Adrenal gland (tissue), 12 donors: Measurements from ENCODE around the gene ECI1. TPM values are rescaled to one million over a fixed set of nuclear protein-coding genes. Genes with fewer than 3 reads are reported as not detected.

ENCODE experiments used
- DNase-seq, 7 donors: peaks; one replicate each; pipeline ENCODE4 v3.0.0-alpha.2; 2019 to 2020
- H3K27ac ChIP-seq, 5 donors: fragments of 200-600 bp; sonication (generic) in 4 of 5; 1 replicate in 3 of 5; 2 replicates in 2 of 5; pipeline versions ENCODE4 v1.5.1 to v1.8.0; 2016 to 2020; ENCODE audit warnings: mild to moderate bottlenecking in 1 of 5
- H3K27me3 ChIP-seq: fragments of 200-600 bp; 2 replicates; pipeline ENCODE4 v1.8.0; 2021
- H3K36me3 ChIP-seq, 2 donors: fragments of 200-600 bp; replicated peaks in 1 of 2; 1 replicate in 1 of 2; 2 replicates in 1 of 2; pipeline versions ENCODE4 v1.5.1 to v1.8.0; 2018 to 2022
- H3K4me1 ChIP-seq, 2 donors: fragments of 200-600 bp; replicated peaks in 1 of 2; 1 replicate in 1 of 2; 2 replicates in 1 of 2; pipeline versions ENCODE4 v1.5.1 to v1.8.0; 2018 to 2021
- H3K4me3 ChIP-seq, 4 donors: fragments of 200-600 bp; sonication (generic) in 3 of 4; one replicate each; pipeline ENCODE4 v1.5.1; 2016 to 2018
- H3K9me3 ChIP-seq, 3 donors: fragments of 200-600 bp; sonication (generic) in 1 of 3; replicated peaks in 1 of 3; 1 replicate in 2 of 3; 2 replicates in 1 of 3; pipeline versions ENCODE4 v1.5.1 to v1.8.0; 2016 to 2021
- CTCF ChIP-seq, 6 experiments: fragments of 450-650 bp in 4 of 6; fragments of 200-600 bp in 2 of 6; sonication (generic) in 1 of 6; IDR thresholded peaks; 1 replicate in 5 of 6; 2 replicates in 1 of 6; pipeline versions ENCODE4 v1.5.1 to v1.8.0; 2016 to 2021; ENCODE audit warnings: antibody characterized with exemption in 6 of 6, mild to moderate bottlenecking in 2 of 6, moderate library complexity in 1 of 6
- POLR2A ChIP-seq, 2 donors: fragments of 450-650 bp; IDR thresholded peaks; one replicate each; pipeline ENCODE4 v1.6.1; 2017; ENCODE audit warnings: antibody characterized with exemption in 2 of 2, mild to moderate bottlenecking in 2 of 2, moderate library complexity in 1 of 2
- WGBS, 4 donors: extraction: QIAGEN DNeasy Blood & Tissue Kit in 2 of 4; methylation state at CpG; one replicate each; pipeline versions ENCODE4 v1.1.5 to v1.1.7; 2013 to 2017; 5-methylcytosine and 5-hydroxymethylcytosine counted together
- intact Hi-C, 2 donors: fragments of 100-400 bp; cut with DNase I; formaldehyde crosslinking; loops; one replicate each; pipeline versions ENCODE4 v1.14.1 to v1.15.0; 2022 to 2023
- polyA plus RNA-seq, 3 donors: library from polyadenylated mRNA; stranded (reverse); fragments of 200-250 nt in 2 of 3; fragments of 350-450 nt in 1 of 3; fragmentation: Illumina TruSeq in 1 of 3; extraction: RNeasy Lipid Tissue Mini Kit (QIAGEN cat#74804) in 1 of 3; gene quantifications; one replicate each; pipeline ENCODE4 v1.2.3, GENCODE V29; 2013 to 2014
- total RNA-seq, 9 donors: library from RNA; depleted of rRNA in 4 of 9; stranded (reverse); fragments of >200 nt in 4 of 9; fragments of 120-200 nt in 1 of 9; fragmentation: NEBNext Ultra II Directional in 1 of 9; extraction: Animal tissue kit (Norgen Biotek cat#: 25700) in 1 of 9; gene quantifications; one replicate each; pipeline versions ENCODE4 v1.1.0 to v1.2.4, GENCODE V29; 2013 to 2023
- donor health status: healthy with polysubstance abuse.
- donor health status: Bipolar disorder and iron deficiency.
- donor health status: DM: yes; HTN: yes; CAD: no.
- donor health status: DM: no; HTN: no; CAD: no.
- donor health status: DM: no; HTN: no; CAD: no.
- donor health status: DM: yes; HTN: yes; CAD: no.

The ECI1 gene
- total and polyA plus RNA-seq, 12 donors, result 5.8 to 172 (median 63.7) TPM

GRCh38 chr16:2233872-2234812 lies 17.2 kb downstream of the ECI1 start:
- H3K27ac ChIP-seq, result no peak overlapping the region
- H3K4me3 ChIP-seq, result no peak overlapping the region
- no peak for TF ChIP-seq CTCF (IDR thresholded peaks at IDR 0.05)
- TF ChIP-seq POLR2A (IDR thresholded peaks at IDR 0.05), result no peak
- DNase-seq, result no peak
- H3K4me1 ChIP-seq, result peaks cover 12 to 23% of the 10 kb centered on the region in 2 donors
- 95 to 98% (median 96%) methylated on average over 21 to 51 of the region's 51 CpGs; no CpG with 5 or more reads in 1 of the 4 donors for WGBS, 4 donors
- H3K9me3 ChIP-seq, result no peaks in the 10 kb centered on the region
- H3K36me3 ChIP-seq, result peaks cover 0 to 61% of the 10 kb centered on the region in 2 donors
- peaks cover 9% of the 10 kb centered on the region for H3K27me3 ChIP-seq
- intact Hi-C loops, result no loop called here

- TF ChIP-seq POLR2A (IDR thresholded peaks at IDR 0.05), result no peak
- no peak for TF ChIP-seq CTCF (IDR thresholded peaks at IDR 0.05)
These were observed 18.2 kb downstream of the ECI1 start for GRCh38 chr16:2233046-2233775.

GRCh38 chr16:2232094-2232990 lies 19.0 kb downstream of the ECI1 start:
- no peak for DNase-seq
- H3K4me3 ChIP-seq, result no peak overlapping the region
- no peaks in the 10 kb centered on the region for H3K9me3 ChIP-seq
- H3K27me3 ChIP-seq, result peaks cover 7% of the 10 kb centered on the region
- TF ChIP-seq POLR2A (IDR thresholded peaks at IDR 0.05) (no peak), CTCF (IDR thresholded peaks at IDR 0.05) (no peak)
- H3K4me1 ChIP-seq, result peaks cover 11 to 15% of the 10 kb centered on the region in 2 donors
- intact Hi-C loops, result no loop called here
- 85 to 92% (median 90%) methylated on average over 21 to 41 of the region's 41 CpGs for WGBS, 4 donors
- H3K36me3 ChIP-seq, result peaks cover 0 to 71% of the 10 kb centered on the region in 2 donors
- H3K27ac ChIP-seq, result no peak overlapping the region

More at GRCh38 chr16:2233046-2233775, 18.2 kb downstream of the ECI1 start:
- no peak overlapping the region for H3K4me3 ChIP-seq
- H3K27me3 ChIP-seq, result peaks cover 9% of the 10 kb centered on the region
- H3K36me3 ChIP-seq, result peaks cover 0 to 70% of the 10 kb centered on the region in 2 donors
- no peak for DNase-seq
- H3K27ac ChIP-seq, result no peak overlapping the region
- 83 to 88% (median 87%) methylated on average over 14 to 28 of the region's 28 CpGs for WGBS, 4 donors
- intact Hi-C loops, result no loop called here
- peaks cover 12 to 17% of the 10 kb centered on the region in 2 donors for H3K4me1 ChIP-seq
- H3K9me3 ChIP-seq, result no peaks in the 10 kb centered on the region
